ENCODE measurements around the gene AGBL1.

Gene AGBL1

GRCh38 chr15:86079508-86080266 lies at the start of gene AGBL1:
Gene AGBL1, plus strand, starts transcription at chr15:86079871.
- DNase-seq (ENCODE audit: low spot score): no peak

GRCh38 chr15:86034904-86035303 lies 44.8 kb upstream of the AGBL1 start:
- DNase-seq (ENCODE audit: low spot score): no peak

GRCh38 chr15:86036243-86036642 lies 43.4 kb upstream of the AGBL1 start:
- DNase-seq (ENCODE audit: low spot score): no peak

- DNase-seq (ENCODE audit: low spot score): no peak
These were observed 41.2 kb upstream of the AGBL1 start for GRCh38 chr15:86038491-86038890.

GRCh38 chr15:86040356-86041033 lies 39.2 kb upstream of the AGBL1 start:
- peak; percentile 78 for DNase-seq (ENCODE audit: low spot score)

- no peak for DNase-seq (ENCODE audit: low spot score)
These were observed 38.3 kb upstream of the AGBL1 start for GRCh38 chr15:86041399-86041798.

GRCh38 chr15:86042226-86042625 lies 37.4 kb upstream of the AGBL1 start:
- DNase-seq (ENCODE audit: low spot score): no peak

GRCh38 chr15:86044981-86045380 lies 34.7 kb upstream of the AGBL1 start:
- no peak for DNase-seq (ENCODE audit: low spot score)

- no peak for DNase-seq (ENCODE audit: low spot score)
These were observed 25.3 kb upstream of the AGBL1 start for GRCh38 chr15:86054338-86054737.

- no peak for DNase-seq (ENCODE audit: low spot score)
These were observed 24.0 kb upstream of the AGBL1 start for GRCh38 chr15:86055688-86056087.

GRCh38 chr15:86059851-86060250 lies 19.8 kb upstream of the AGBL1 start:
- DNase-seq (ENCODE audit: low spot score): no peak

- no peak for DNase-seq (ENCODE audit: low spot score)
These were observed 19.0 kb upstream of the AGBL1 start for GRCh38 chr15:86060674-86061073.

- DNase-seq (ENCODE audit: low spot score): no peak
These were observed 18.1 kb upstream of the AGBL1 start for GRCh38 chr15:86061581-86061980.

- no peak for DNase-seq (ENCODE audit: low spot score)
These were observed 16.9 kb upstream of the AGBL1 start for GRCh38 chr15:86062646-86063243.

- no peak for DNase-seq (ENCODE audit: low spot score)
These were observed 16.1 kb upstream of the AGBL1 start for GRCh38 chr15:86063356-86064095.

GRCh38 chr15:86064326-86064725 lies 15.3 kb upstream of the AGBL1 start:
- DNase-seq (ENCODE audit: low spot score): no peak

- DNase-seq (ENCODE audit: low spot score): no peak
These were observed 13.4 kb upstream of the AGBL1 start for GRCh38 chr15:86066174-86066834.

GRCh38 chr15:86073281-86073680 lies 6.4 kb upstream of the AGBL1 start:
- DNase-seq (ENCODE audit: low spot score): no peak

GRCh38 chr15:86076468-86076867 lies 3.2 kb upstream of the AGBL1 start:
- DNase-seq (ENCODE audit: low spot score): no peak

GRCh38 chr15:86077070-86077469 lies 2.6 kb upstream of the AGBL1 start:
- no peak for DNase-seq (ENCODE audit: low spot score)

- DNase-seq (ENCODE audit: low spot score): no peak
These were observed 631 bp downstream of the AGBL1 start for GRCh38 chr15:86080302-86080701.
